HEK293 (cell line): ENCODE measurements around the gene CLIP4.

Experiments used
- HOXC10 ChIP-seq: sonication (generic); formaldehyde crosslinking; IDR thresholded peaks from 2 replicates; pipeline ENCODE4 v1.8.1; 2023; ENCODE audit warnings: mild to moderate bottlenecking, missing genetic modification reagents
- MZF1 ChIP-seq: fragments of 450-650 bp; formaldehyde crosslinking; IDR thresholded peaks from 2 replicates; pipeline ENCODE4 v1.5.1; 2017; ENCODE audit warnings: missing biosample characterization, missing genetic modification characterization, borderline replicate concordance
- YY1 ChIP-seq: fragments of 450-650 bp; formaldehyde crosslinking; IDR thresholded peaks from 2 replicates; pipeline ENCODE4 v1.5.1; 2018; ENCODE audit warnings: missing biosample characterization, missing genetic modification characterization
- ZFP69B ChIP-seq: fragments of 450-650 bp; formaldehyde crosslinking; IDR thresholded peaks from 2 replicates; pipeline ENCODE4 v1.5.1; 2016; ENCODE audit warnings: missing biosample characterization, missing genetic modification characterization
- ZNF654 ChIP-seq: fragments of 450-650 bp; formaldehyde crosslinking; IDR thresholded peaks from 2 replicates; pipeline ENCODE4 v1.5.1; 2016; ENCODE audit warnings: low read depth, missing biosample characterization, missing genetic modification characterization
- ZNF76 ChIP-seq: fragments of 450-650 bp; formaldehyde crosslinking; IDR thresholded peaks from 2 replicates; pipeline ENCODE4; 2016; ENCODE audit warnings: low read depth, missing biosample characterization, missing genetic modification characterization, borderline replicate concordance
- ZNF792 ChIP-seq: fragments of 450-650 bp; formaldehyde crosslinking; IDR thresholded peaks from 2 replicates; pipeline ENCODE4 v1.5.1; 2016; ENCODE audit warnings: missing biosample characterization, missing genetic modification characterization
- TF ChIP-seq, protein P1 (sequence below): fragments of 450-650 bp; formaldehyde crosslinking; conservative IDR thresholded peaks from 2 replicates; pipeline ENCODE4 v1.5.1; 2016; ENCODE audit warnings: low read depth, missing biosample characterization, missing genetic modification characterization
- TF ChIP-seq, protein P2 (sequence below): fragments of 450-650 bp; formaldehyde crosslinking; IDR thresholded peaks from 2 replicates; pipeline ENCODE4 v1.5.1; 2016; ENCODE audit warnings: missing biosample characterization, missing genetic modification characterization
- TF ChIP-seq, protein P3 (sequence below): fragments of 450-650 bp; formaldehyde crosslinking; IDR thresholded peaks from 2 replicates; pipeline ENCODE4 v1.5.1; 2016; ENCODE audit warnings: missing biosample characterization, missing genetic modification characterization
- TF ChIP-seq, protein P4 (sequence below): fragments of 450-650 bp; formaldehyde crosslinking; IDR thresholded peaks from 2 replicates; pipeline ENCODE4 v1.5.1; 2016; ENCODE audit warnings: missing biosample characterization, missing genetic modification characterization
- TF ChIP-seq, protein P5 (sequence below): fragments of 450-650 bp; formaldehyde crosslinking; IDR thresholded peaks from 2 replicates; pipeline ENCODE4 v1.5.1; 2016; ENCODE audit warnings: missing biosample characterization, missing genetic modification characterization, low read depth

DNA sequence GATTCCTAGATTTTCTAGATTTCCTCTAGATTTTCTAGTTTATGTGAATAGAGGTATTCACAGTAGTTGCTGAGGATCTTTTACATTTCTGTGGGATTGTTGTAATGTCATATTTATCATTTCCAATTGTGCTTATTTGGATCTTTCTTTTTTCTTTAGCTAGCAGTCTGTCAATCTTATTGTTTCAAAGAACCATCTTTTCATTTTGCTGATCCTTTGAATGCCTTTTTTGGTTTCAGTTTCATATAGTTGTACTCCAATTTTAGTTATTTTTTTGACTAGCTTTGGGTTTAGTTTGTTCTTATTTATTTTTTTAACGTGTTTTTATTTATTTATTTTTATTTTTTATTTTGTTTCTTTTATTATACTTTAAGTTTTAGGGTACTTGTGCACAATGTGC, 24.5 kb downstream of the CLIP4 start:
- no peak for TF ChIP-seq MZF1 (tag by site-specific recombination)
- no peak for TF ChIP-seq HOXC10
- TF ChIP-seq ZNF654 (tag by site-specific recombination) = no peak
- TF ChIP-seq, protein P1, sequence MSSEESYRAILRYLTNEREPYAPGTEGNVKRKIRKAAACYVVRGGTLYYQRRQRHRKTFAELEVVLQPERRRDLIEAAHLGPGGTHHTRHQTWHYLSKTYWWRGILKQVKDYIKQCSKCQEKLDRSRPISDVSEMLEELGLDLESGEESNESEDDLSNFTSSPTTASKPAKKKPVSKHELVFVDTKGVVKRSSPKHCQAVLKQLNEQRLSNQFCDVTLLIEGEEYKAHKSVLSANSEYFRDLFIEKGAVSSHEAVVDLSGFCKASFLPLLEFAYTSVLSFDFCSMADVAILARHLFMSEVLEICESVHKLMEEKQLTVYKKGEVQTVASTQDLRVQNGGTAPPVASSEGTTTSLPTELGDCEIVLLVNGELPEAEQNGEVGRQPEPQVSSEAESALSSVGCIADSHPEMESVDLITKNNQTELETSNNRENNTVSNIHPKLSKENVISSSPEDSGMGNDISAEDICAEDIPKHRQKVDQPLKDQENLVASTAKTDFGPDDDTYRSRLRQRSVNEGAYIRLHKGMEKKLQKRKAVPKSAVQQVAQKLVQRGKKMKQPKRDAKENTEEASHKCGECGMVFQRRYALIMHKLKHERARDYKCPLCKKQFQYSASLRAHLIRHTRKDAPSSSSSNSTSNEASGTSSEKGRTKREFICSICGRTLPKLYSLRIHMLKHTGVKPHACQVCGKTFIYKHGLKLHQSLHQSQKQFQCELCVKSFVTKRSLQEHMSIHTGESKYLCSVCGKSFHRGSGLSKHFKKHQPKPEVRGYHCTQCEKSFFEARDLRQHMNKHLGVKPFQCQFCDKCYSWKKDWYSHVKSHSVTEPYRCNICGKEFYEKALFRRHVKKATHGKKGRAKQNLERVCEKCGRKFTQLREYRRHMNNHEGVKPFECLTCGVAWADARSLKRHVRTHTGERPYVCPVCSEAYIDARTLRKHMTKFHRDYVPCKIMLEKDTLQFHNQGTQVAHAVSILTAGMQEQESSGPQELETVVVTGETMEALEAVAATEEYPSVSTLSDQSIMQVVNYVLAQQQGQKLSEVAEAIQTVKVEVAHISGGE (tag by site-specific recombination) = no peak
- TF ChIP-seq, protein P2, sequence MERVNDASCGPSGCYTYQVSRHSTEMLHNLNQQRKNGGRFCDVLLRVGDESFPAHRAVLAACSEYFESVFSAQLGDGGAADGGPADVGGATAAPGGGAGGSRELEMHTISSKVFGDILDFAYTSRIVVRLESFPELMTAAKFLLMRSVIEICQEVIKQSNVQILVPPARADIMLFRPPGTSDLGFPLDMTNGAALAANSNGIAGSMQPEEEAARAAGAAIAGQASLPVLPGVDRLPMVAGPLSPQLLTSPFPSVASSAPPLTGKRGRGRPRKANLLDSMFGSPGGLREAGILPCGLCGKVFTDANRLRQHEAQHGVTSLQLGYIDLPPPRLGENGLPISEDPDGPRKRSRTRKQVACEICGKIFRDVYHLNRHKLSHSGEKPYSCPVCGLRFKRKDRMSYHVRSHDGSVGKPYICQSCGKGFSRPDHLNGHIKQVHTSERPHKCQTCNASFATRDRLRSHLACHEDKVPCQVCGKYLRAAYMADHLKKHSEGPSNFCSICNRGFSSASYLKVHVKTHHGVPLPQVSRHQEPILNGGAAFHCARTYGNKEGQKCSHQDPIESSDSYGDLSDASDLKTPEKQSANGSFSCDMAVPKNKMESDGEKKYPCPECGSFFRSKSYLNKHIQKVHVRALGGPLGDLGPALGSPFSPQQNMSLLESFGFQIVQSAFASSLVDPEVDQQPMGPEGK = no peak
- TF ChIP-seq, protein P3, sequence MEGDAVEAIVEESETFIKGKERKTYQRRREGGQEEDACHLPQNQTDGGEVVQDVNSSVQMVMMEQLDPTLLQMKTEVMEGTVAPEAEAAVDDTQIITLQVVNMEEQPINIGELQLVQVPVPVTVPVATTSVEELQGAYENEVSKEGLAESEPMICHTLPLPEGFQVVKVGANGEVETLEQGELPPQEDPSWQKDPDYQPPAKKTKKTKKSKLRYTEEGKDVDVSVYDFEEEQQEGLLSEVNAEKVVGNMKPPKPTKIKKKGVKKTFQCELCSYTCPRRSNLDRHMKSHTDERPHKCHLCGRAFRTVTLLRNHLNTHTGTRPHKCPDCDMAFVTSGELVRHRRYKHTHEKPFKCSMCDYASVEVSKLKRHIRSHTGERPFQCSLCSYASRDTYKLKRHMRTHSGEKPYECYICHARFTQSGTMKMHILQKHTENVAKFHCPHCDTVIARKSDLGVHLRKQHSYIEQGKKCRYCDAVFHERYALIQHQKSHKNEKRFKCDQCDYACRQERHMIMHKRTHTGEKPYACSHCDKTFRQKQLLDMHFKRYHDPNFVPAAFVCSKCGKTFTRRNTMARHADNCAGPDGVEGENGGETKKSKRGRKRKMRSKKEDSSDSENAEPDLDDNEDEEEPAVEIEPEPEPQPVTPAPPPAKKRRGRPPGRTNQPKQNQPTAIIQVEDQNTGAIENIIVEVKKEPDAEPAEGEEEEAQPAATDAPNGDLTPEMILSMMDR = no peak
- no peak for TF ChIP-seq ZNF76 (tag by site-specific recombination)
- no peak for TF ChIP-seq YY1 (tag by site-specific recombination)
- TF ChIP-seq ZNF792 (tag by site-specific recombination) = no peak
- TF ChIP-seq, protein P4, sequence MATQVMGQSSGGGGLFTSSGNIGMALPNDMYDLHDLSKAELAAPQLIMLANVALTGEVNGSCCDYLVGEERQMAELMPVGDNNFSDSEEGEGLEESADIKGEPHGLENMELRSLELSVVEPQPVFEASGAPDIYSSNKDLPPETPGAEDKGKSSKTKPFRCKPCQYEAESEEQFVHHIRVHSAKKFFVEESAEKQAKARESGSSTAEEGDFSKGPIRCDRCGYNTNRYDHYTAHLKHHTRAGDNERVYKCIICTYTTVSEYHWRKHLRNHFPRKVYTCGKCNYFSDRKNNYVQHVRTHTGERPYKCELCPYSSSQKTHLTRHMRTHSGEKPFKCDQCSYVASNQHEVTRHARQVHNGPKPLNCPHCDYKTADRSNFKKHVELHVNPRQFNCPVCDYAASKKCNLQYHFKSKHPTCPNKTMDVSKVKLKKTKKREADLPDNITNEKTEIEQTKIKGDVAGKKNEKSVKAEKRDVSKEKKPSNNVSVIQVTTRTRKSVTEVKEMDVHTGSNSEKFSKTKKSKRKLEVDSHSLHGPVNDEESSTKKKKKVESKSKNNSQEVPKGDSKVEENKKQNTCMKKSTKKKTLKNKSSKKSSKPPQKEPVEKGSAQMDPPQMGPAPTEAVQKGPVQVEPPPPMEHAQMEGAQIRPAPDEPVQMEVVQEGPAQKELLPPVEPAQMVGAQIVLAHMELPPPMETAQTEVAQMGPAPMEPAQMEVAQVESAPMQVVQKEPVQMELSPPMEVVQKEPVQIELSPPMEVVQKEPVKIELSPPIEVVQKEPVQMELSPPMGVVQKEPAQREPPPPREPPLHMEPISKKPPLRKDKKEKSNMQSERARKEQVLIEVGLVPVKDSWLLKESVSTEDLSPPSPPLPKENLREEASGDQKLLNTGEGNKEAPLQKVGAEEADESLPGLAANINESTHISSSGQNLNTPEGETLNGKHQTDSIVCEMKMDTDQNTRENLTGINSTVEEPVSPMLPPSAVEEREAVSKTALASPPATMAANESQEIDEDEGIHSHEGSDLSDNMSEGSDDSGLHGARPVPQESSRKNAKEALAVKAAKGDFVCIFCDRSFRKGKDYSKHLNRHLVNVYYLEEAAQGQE = no peak
- no peak for TF ChIP-seq ZFP69B (tag by site-specific recombination)
- TF ChIP-seq, protein P5, sequence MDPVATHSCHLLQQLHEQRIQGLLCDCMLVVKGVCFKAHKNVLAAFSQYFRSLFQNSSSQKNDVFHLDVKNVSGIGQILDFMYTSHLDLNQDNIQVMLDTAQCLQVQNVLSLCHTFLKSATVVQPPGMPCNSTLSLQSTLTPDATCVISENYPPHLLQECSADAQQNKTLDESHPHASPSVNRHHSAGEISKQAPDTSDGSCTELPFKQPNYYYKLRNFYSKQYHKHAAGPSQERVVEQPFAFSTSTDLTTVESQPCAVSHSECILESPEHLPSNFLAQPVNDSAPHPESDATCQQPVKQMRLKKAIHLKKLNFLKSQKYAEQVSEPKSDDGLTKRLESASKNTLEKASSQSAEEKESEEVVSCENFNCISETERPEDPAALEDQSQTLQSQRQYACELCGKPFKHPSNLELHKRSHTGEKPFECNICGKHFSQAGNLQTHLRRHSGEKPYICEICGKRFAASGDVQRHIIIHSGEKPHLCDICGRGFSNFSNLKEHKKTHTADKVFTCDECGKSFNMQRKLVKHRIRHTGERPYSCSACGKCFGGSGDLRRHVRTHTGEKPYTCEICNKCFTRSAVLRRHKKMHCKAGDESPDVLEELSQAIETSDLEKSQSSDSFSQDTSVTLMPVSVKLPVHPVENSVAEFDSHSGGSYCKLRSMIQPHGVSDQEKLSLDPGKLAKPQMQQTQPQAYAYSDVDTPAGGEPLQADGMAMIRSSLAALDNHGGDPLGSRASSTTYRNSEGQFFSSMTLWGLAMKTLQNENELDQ (tag by site-specific recombination) = no peak
